Common myeloid progenitor, CD34-positive (primary cell): ENCODE measurements around the gene JMY.

Source experiments
- CTCF ChIA-PET: fragments of 350-600 bp; sonication (Branson Sonifier 250); formaldehyde crosslinking; loops from one replicate; lab custom pipeline; 2021; ENCODE audit warnings: antibody characterized with exemption; lab: Charles Lee
- POLR2A ChIA-PET: fragments of 350-600 bp; sonication (Branson Sonifier 250); formaldehyde crosslinking; loops from one replicate; lab custom pipeline; 2021; ENCODE audit warnings: antibody characterized with exemption; lab: Charles Lee
- DNase-seq, 3 donors: peaks; one replicate each; pipeline versions ENCODE4 v3.0.0 to v3.0.0-alpha.2; 2013
- H3K27ac ChIP-seq, 2 experiments: 1 replicate in 1 of 2; 2 replicates in 1 of 2; pipeline ENCODE4 v1.7.0; 2013; ENCODE audit warnings: inconsistent platforms in 2 of 2, low read length in 2 of 2, mild to moderate bottlenecking in 2 of 2, low read depth in 1 of 2, moderate library complexity in 1 of 2; ENCODE audit not compliant: severe bottlenecking in 2 of 2, insufficient read depth in 1 of 2, poor library complexity in 1 of 2
- H3K27me3 ChIP-seq, 5 experiments: replicated peaks in 2 of 5; 1 replicate in 3 of 5; 2 replicates in 2 of 5; pipeline versions ENCODE4 v1.6.1 to v1.7.0; 2013; ENCODE audit warnings: low read length in 4 of 5, mild to moderate bottlenecking in 2 of 5, moderate library complexity in 2 of 5, inconsistent platforms in 1 of 5; ENCODE audit not compliant: insufficient read depth in 5 of 5, control insufficient read depth in 4 of 5
- H3K36me3 ChIP-seq, 4 experiments: 1 replicate in 2 of 4; 2 replicates in 2 of 4; pipeline versions ENCODE4 v1.6.1 to v1.7.0; 2013; ENCODE audit warnings: low read length in 3 of 4, control low read depth in 1 of 4, mild to moderate bottlenecking in 1 of 4; ENCODE audit not compliant: control insufficient read depth in 4 of 4, insufficient read depth in 4 of 4
- H3K4me1 ChIP-seq, 4 experiments: 1 replicate in 3 of 4; 2 replicates in 1 of 4; pipeline versions ENCODE4 v1.6.1 to v1.7.1; 2013; ENCODE audit warnings: low read length in 3 of 4, mild to moderate bottlenecking in 3 of 4, control low read depth in 1 of 4, inconsistent platforms in 1 of 4, moderate library complexity in 1 of 4; ENCODE audit not compliant: control insufficient read depth in 4 of 4, insufficient read depth in 4 of 4; ENCODE audit errors: control extremely low read depth in 1 of 4
- H3K4me3 ChIP-seq, 7 experiments: 1 replicate in 4 of 7; 2 replicates in 3 of 7; pipeline versions ENCODE4 v1.5.1 to v1.7.0; 2013; ENCODE audit warnings: mild to moderate bottlenecking in 7 of 7, low read length in 6 of 7, moderate library complexity in 6 of 7, inconsistent platforms in 2 of 7, low read depth in 2 of 7, control low read depth in 1 of 7; ENCODE audit not compliant: insufficient read depth in 4 of 7, control insufficient read depth in 1 of 7; ENCODE audit errors: extremely low read depth in 1 of 7
- H3K9me3 ChIP-seq, 5 experiments: 1 replicate in 4 of 5; 2 replicates in 1 of 5; pipeline versions ENCODE4 v1.6.1 to v1.7.1; 2013; ENCODE audit warnings: low read length in 4 of 5, mild to moderate bottlenecking in 2 of 5, inconsistent platforms in 1 of 5, low read depth in 1 of 5, moderate library complexity in 1 of 5; ENCODE audit not compliant: control insufficient read depth in 4 of 5, insufficient read depth in 2 of 5; ENCODE audit errors: control extremely low read depth in 1 of 5
- WGBS: methylation state at CpG from one replicate; pipeline ENCODE4 v1.1.5; 2013; ENCODE audit not compliant: insufficient coverage; 5-methylcytosine and 5-hydroxymethylcytosine counted together

Gene JMY

GRCh38 chr5:79200573-79201183 is 35.3 kb upstream of the JMY start:
- H3K4me3 ChIP-seq: no peak overlapping the region
- no peaks in the 10 kb centered on the region for H3K9me3 ChIP-seq
- no CpG with 5 or more reads among the region's 3 CpGs for WGBS
- no peaks in the 10 kb centered on the region for H3K4me1 ChIP-seq
- no peak overlapping the region for H3K27ac ChIP-seq
- DNase-seq: peak; percentile 26 to 48 (median 48)
- H3K27me3 ChIP-seq: no peaks in the 10 kb centered on the region
- no peaks in the 10 kb centered on the region for H3K36me3 ChIP-seq
- POLR2A ChIA-PET: no interaction called here
- CTCF ChIA-PET: interaction anchor here (0.6 to 1.7 kb wide), 9 partner anchors 12 to 1118 kb away, joined by 3 to 5 read pairs (median 3); no protein-coding TSS in a partner anchor

GRCh38 chr5:79201206-79201605 is 34.7 kb upstream of the JMY start:
- 94% methylated on average over 4 of the region's 4 CpGs for WGBS
- Histone ChIP-seq H3K27ac (no peak overlapping the region), H3K27me3 (no peaks in the 10 kb centered on the region), H3K36me3 (no peaks in the 10 kb centered on the region), H3K9me3 (no peaks in the 10 kb centered on the region), H3K4me1 (no peaks in the 10 kb centered on the region), H3K4me3 (no peak overlapping the region)
- DNase-seq: no peak
- ChIA-PET CTCF (interaction anchor here (0.6 to 1.3 kb wide), 3 partner anchors 13 to 174 kb away, joined by 3 read pairs; no protein-coding TSS in a partner anchor), POLR2A (no interaction called here)

- POLR2A ChIA-PET: interaction anchor here (0.6 kb wide), 1 partner anchor 365 kb away, joined by 3 read pairs; no protein-coding TSS in a partner anchor
- H3K27me3 ChIP-seq: no peaks in the 10 kb centered on the region
- CTCF ChIA-PET: interaction anchor here (1.0 kb wide), 1 partner anchor 18 kb away, joined by 3 read pairs; no protein-coding TSS in a partner anchor
- H3K9me3 ChIP-seq: no peaks in the 10 kb centered on the region
- no peaks in the 10 kb centered on the region for H3K36me3 ChIP-seq
- H3K4me3 ChIP-seq: no peak overlapping the region
- no peak overlapping the region for H3K27ac ChIP-seq
- no peaks in the 10 kb centered on the region for H3K4me1 ChIP-seq
- no peak for DNase-seq
These were observed 33.9 kb upstream of the JMY start for GRCh38 chr5:79202076-79202475.

- CTCF ChIA-PET: interaction anchor here (0.8 kb wide), 1 partner anchor 177 kb away, joined by 3 read pairs; no protein-coding TSS in a partner anchor
These were observed 30.0 kb upstream of the JMY start for GRCh38 chr5:79205965-79206364.

DNA sequence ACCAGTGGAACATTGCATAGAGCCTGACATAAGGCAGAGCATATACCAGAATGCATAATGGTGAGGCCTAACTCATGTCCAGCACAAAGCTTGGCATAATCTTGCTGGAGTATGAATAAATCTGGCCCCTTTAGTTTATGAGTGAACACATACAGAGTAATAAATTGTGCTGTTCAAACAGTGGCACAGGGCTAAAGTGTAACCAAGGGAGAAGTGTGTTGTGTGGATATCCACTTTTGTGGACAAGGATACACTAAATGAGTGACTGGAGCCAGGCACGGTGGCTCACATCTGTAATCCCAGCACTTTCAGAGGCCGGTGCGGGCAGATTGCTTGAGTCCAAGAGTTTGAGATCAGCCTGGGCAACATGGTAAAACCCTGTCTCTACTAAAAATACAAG is 29.4 kb upstream of the JMY start:
- DNase-seq: no peak
- ChIA-PET POLR2A (no interaction called here), CTCF (no interaction called here)
- Histone ChIP-seq H3K27me3 (no peaks in the 10 kb centered on the region), H3K4me1 (no peaks in the 10 kb centered on the region), H3K36me3 (no peaks in the 10 kb centered on the region), H3K4me3 (no peak overlapping the region), H3K27ac (no peak overlapping the region), H3K9me3 (no peaks in the 10 kb centered on the region)
- 100% methylated on average over 3 of the region's 3 CpGs for WGBS

More at GRCh38 chr5:79205965-79206364, 30.0 kb upstream of the JMY start:
- Histone ChIP-seq H3K9me3 (no peaks in the 10 kb centered on the region), H3K27ac (no peak overlapping the region), H3K4me3 (no peak overlapping the region), H3K27me3 (no peaks in the 10 kb centered on the region), H3K4me1 (no peaks in the 10 kb centered on the region), H3K36me3 (no peaks in the 10 kb centered on the region)
- 83% methylated on average over 1 of the region's 3 CpGs for WGBS
- DNase-seq: no peak
- POLR2A ChIA-PET: no interaction called here

- ChIA-PET POLR2A (no interaction called here), CTCF (no interaction called here)
- H3K4me3 ChIP-seq: no peak overlapping the region
- no peak for DNase-seq
- H3K27ac ChIP-seq: no peak overlapping the region
- no peaks in the 10 kb centered on the region for H3K4me1 ChIP-seq
- no peaks in the 10 kb centered on the region for H3K27me3 ChIP-seq
- H3K9me3 ChIP-seq: no peaks in the 10 kb centered on the region
- no peaks in the 10 kb centered on the region for H3K36me3 ChIP-seq
These were observed 26.4 kb upstream of the JMY start for GRCh38 chr5:79209505-79209904.

GRCh38 chr5:79224286-79224984 is 11.5 kb upstream of the JMY start:
- H3K4me1 ChIP-seq: no peaks in the 10 kb centered on the region
- no peaks in the 10 kb centered on the region for H3K27me3 ChIP-seq
- no peak for DNase-seq
- no peaks in the 10 kb centered on the region for H3K9me3 ChIP-seq
- 100% methylated on average over 2 of the region's 4 CpGs for WGBS
- ChIA-PET POLR2A (no interaction called here), CTCF (no interaction called here)
- no peak overlapping the region for H3K27ac ChIP-seq
- H3K36me3 ChIP-seq: no peaks in the 10 kb centered on the region
- no peak overlapping the region for H3K4me3 ChIP-seq
